Liver (tissue), 9 donors: ENCODE measurements around the gene TAF8. TPM values are rescaled to one million over a fixed set of nuclear protein-coding genes. Genes with fewer than 3 reads are reported as not detected.
"Not testable (repeated sequence)": the region's sequence is repeated elsewhere in the genome, so short reads cannot be mapped to it uniquely, and the experiment has no call there.

Source experiments
- DNase-seq: peaks from one replicate; pipeline ENCODE4 v3.0.0-alpha.2; 2017; ENCODE audit warnings: low spot score
- H3K27ac ChIP-seq, 2 donors: one replicate each; pipeline ENCODE4 v1.7.0; 2013; ENCODE audit warnings: inconsistent platforms in 2 of 2, low read length in 2 of 2, control low read depth in 1 of 2, low read depth in 1 of 2, mild to moderate bottlenecking in 1 of 2
- H3K27me3 ChIP-seq, 4 donors: one replicate each; pipeline versions ENCODE4 v1.6.1 to v1.7.0; 2013; ENCODE audit warnings: low read length in 3 of 4, inconsistent platforms in 1 of 4, mild to moderate bottlenecking in 1 of 4, moderate library complexity in 1 of 4; ENCODE audit not compliant: control insufficient read depth in 4 of 4, insufficient read depth in 4 of 4
- H3K36me3 ChIP-seq, 4 donors: one replicate each; pipeline versions ENCODE4 v1.6.1 to v1.7.0; 2013; ENCODE audit warnings: low read length in 3 of 4, mild to moderate bottlenecking in 3 of 4, low read depth in 1 of 4, moderate library complexity in 1 of 4; ENCODE audit not compliant: control insufficient read depth in 4 of 4, insufficient read depth in 3 of 4
- H3K4me1 ChIP-seq, 4 donors: one replicate each; pipeline versions ENCODE4 v1.6.1 to v1.7.0; 2013; ENCODE audit warnings: low read length in 3 of 4, mild to moderate bottlenecking in 3 of 4, moderate library complexity in 1 of 4; ENCODE audit not compliant: control insufficient read depth in 4 of 4, insufficient read depth in 4 of 4
- H3K4me3 ChIP-seq, 3 donors: one replicate each; pipeline versions ENCODE4 v1.6.1 to v1.7.0; 2013; ENCODE audit warnings: low read length in 3 of 3, control low read depth in 1 of 3, low read depth in 1 of 3, mild to moderate bottlenecking in 1 of 3
- H3K9ac ChIP-seq, 2 donors: one replicate each; pipeline ENCODE4 v1.7.0; 2013; ENCODE audit warnings: low read length in 2 of 2, mild to moderate bottlenecking in 2 of 2, moderate library complexity in 2 of 2, control low read depth in 1 of 2, low read depth in 1 of 2
- H3K9me3 ChIP-seq, 4 donors: one replicate each; pipeline versions ENCODE4 v1.6.1 to v1.7.0; 2013; ENCODE audit warnings: low read length in 3 of 4; ENCODE audit not compliant: control insufficient read depth in 4 of 4
- FOXA1 ChIP-seq: IDR thresholded peaks from 2 replicates; pipeline ENCODE4 v1.6.1; 2016; ENCODE audit warnings: antibody characterized with exemption
- FOXA2 ChIP-seq: IDR thresholded peaks from 2 replicates; pipeline ENCODE4 v1.6.1; 2016; ENCODE audit warnings: antibody characterized with exemption
- HNF4A ChIP-seq, 2 donors: conservative IDR thresholded peaks; 2 replicates each; pipeline ENCODE4 v1.6.1; 2016; ENCODE audit warnings: antibody characterized with exemption in 2 of 2, mild to moderate bottlenecking in 2 of 2
- HNF4G ChIP-seq: IDR thresholded peaks from 2 replicates; pipeline ENCODE4 v1.6.1; 2016; ENCODE audit warnings: antibody characterized with exemption
- JUND ChIP-seq, 2 donors: IDR thresholded peaks; 2 replicates each; pipeline ENCODE4 v1.6.1; 2016; ENCODE audit warnings: antibody characterized with exemption in 2 of 2
- RAD21 ChIP-seq, 2 donors: IDR thresholded peaks; 2 replicates each; pipeline ENCODE4 v1.6.1; 2016; ENCODE audit warnings: antibody characterized with exemption in 2 of 2, mild to moderate bottlenecking in 2 of 2
- RXRA ChIP-seq, 2 donors: IDR thresholded peaks; 2 replicates each; pipeline ENCODE4 v1.6.1; 2017 to 2018; ENCODE audit warnings: antibody characterized with exemption in 2 of 2, mild to moderate bottlenecking in 1 of 2
- SP1 ChIP-seq: IDR thresholded peaks from 2 replicates; pipeline ENCODE4 v1.6.1; 2018; ENCODE audit warnings: antibody characterized with exemption, mild to moderate bottlenecking
- TAF1 ChIP-seq: conservative IDR thresholded peaks from 2 replicates; pipeline ENCODE4 v1.6.1; 2016; ENCODE audit warnings: antibody characterized with exemption, mild to moderate bottlenecking
- WGBS: extraction: QIAGEN DNeasy Blood & Tissue Kit; methylation state at CpG from one replicate; pipeline ENCODE4 v1.1.7; 2013; 5-methylcytosine and 5-hydroxymethylcytosine counted together
- polyA plus RNA-seq, 2 donors: library from polyadenylated mRNA; stranded (reverse) in 1 of 2; unstranded in 1 of 2; fragments of 200-250 nt in 1 of 2; fragments of >200 nt in 1 of 2; fragmentation: Nextera tagmentation in 1 of 2; extraction: Ambion mirVana in 1 of 2; gene quantifications; one replicate each; pipeline versions ENCODE4 v1.2.1 to v1.2.3, GENCODE V29; 2013 to 2015
- total RNA-seq, 2 donors: library from RNA; depleted of rRNA; stranded (reverse); fragments of >200 nt; gene quantifications; one replicate each; pipeline ENCODE4 v1.2.3, GENCODE V29; 2014
- TF ChIP-seq, protein P1 (sequence below): IDR thresholded peaks from 2 replicates; pipeline ENCODE4 v1.6.1; 2016; ENCODE audit warnings: antibody characterized with exemption
- TF ChIP-seq, protein P2 (sequence below): IDR thresholded peaks from 2 replicates; pipeline ENCODE4 v1.6.1; 2016; ENCODE audit warnings: antibody characterized with exemption
- TF ChIP-seq, protein P3 (sequence below): fragments of 150-350 bp; IDR thresholded peaks from 2 replicates; pipeline ENCODE4 v1.5.1; 2017; ENCODE audit warnings: improper control_type of control experiment, low read depth, low read length; ENCODE audit not compliant: missing input control
- TF ChIP-seq, protein P4 (sequence below): IDR thresholded peaks from 2 replicates; pipeline ENCODE4 v1.6.1; 2016; ENCODE audit warnings: antibody characterized with exemption, mild to moderate bottlenecking
- donor health status: healthy.
- donor health status: healthy.
- donor health status: healthy.
- donor health status: healthy.
- donor health status: healthy.

TAF8 gene
- total and polyA plus RNA-seq, 4 donors, result 3.9 to 11.3 (median 7.4) TPM

DNA sequence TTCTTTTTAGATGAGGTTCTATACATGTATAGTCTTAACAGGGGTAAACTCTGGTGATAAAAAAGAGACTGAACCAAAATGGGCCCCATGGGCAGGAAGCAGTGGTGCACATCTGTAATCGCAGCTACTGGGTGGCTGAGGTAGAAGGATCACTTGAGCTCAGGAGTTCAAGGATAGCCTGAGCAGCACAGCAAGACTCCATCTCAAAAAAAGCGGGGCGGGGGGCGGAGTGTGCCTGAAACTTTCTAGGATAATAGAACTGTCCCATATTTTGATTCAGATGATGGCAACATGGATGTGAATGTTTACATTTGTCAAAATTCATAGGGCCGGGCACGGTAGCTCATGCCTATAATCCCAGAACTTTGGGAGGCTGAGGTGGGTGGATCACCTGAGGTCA is 48.8 kb upstream of the TAF8 start:
- WGBS, result 97% methylated on average over 6 of the region's 6 CpGs
- peaks cover 0 to 2% (median 0%) of the 10 kb centered on the region in 4 donors for H3K36me3 ChIP-seq
- TF ChIP-seq, protein P1, sequence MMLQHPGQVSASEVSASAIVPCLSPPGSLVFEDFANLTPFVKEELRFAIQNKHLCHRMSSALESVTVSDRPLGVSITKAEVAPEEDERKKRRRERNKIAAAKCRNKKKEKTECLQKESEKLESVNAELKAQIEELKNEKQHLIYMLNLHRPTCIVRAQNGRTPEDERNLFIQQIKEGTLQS, result no peak
- no peak for TF ChIP-seq SP1
- no peak for TF ChIP-seq RXRA (IDR thresholded peaks at IDR 0.05)
- no peak for TF ChIP-seq HNF4G
- no peak for TF ChIP-seq HNF4A (conservative IDR thresholded peaks at IDR 0.05)
- TF ChIP-seq, protein P2, sequence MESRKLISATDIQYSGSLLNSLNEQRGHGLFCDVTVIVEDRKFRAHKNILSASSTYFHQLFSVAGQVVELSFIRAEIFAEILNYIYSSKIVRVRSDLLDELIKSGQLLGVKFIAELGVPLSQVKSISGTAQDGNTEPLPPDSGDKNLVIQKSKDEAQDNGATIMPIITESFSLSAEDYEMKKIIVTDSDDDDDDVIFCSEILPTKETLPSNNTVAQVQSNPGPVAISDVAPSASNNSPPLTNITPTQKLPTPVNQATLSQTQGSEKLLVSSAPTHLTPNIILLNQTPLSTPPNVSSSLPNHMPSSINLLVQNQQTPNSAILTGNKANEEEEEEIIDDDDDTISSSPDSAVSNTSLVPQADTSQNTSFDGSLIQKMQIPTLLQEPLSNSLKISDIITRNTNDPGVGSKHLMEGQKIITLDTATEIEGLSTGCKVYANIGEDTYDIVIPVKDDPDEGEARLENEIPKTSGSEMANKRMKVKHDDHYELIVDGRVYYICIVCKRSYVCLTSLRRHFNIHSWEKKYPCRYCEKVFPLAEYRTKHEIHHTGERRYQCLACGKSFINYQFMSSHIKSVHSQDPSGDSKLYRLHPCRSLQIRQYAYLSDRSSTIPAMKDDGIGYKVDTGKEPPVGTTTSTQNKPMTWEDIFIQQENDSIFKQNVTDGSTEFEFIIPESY, result no peak
- TF ChIP-seq, protein P3, sequence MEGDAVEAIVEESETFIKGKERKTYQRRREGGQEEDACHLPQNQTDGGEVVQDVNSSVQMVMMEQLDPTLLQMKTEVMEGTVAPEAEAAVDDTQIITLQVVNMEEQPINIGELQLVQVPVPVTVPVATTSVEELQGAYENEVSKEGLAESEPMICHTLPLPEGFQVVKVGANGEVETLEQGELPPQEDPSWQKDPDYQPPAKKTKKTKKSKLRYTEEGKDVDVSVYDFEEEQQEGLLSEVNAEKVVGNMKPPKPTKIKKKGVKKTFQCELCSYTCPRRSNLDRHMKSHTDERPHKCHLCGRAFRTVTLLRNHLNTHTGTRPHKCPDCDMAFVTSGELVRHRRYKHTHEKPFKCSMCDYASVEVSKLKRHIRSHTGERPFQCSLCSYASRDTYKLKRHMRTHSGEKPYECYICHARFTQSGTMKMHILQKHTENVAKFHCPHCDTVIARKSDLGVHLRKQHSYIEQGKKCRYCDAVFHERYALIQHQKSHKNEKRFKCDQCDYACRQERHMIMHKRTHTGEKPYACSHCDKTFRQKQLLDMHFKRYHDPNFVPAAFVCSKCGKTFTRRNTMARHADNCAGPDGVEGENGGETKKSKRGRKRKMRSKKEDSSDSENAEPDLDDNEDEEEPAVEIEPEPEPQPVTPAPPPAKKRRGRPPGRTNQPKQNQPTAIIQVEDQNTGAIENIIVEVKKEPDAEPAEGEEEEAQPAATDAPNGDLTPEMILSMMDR, result no peak
- no peak for TF ChIP-seq FOXA2
- TF ChIP-seq TAF1, result no peak
- TF ChIP-seq FOXA1, result no peak
- no peak for TF ChIP-seq RAD21 (IDR thresholded peaks at IDR 0.05)
- no peak for TF ChIP-seq JUND (IDR thresholded peaks at IDR 0.05)
- TF ChIP-seq, protein P4, sequence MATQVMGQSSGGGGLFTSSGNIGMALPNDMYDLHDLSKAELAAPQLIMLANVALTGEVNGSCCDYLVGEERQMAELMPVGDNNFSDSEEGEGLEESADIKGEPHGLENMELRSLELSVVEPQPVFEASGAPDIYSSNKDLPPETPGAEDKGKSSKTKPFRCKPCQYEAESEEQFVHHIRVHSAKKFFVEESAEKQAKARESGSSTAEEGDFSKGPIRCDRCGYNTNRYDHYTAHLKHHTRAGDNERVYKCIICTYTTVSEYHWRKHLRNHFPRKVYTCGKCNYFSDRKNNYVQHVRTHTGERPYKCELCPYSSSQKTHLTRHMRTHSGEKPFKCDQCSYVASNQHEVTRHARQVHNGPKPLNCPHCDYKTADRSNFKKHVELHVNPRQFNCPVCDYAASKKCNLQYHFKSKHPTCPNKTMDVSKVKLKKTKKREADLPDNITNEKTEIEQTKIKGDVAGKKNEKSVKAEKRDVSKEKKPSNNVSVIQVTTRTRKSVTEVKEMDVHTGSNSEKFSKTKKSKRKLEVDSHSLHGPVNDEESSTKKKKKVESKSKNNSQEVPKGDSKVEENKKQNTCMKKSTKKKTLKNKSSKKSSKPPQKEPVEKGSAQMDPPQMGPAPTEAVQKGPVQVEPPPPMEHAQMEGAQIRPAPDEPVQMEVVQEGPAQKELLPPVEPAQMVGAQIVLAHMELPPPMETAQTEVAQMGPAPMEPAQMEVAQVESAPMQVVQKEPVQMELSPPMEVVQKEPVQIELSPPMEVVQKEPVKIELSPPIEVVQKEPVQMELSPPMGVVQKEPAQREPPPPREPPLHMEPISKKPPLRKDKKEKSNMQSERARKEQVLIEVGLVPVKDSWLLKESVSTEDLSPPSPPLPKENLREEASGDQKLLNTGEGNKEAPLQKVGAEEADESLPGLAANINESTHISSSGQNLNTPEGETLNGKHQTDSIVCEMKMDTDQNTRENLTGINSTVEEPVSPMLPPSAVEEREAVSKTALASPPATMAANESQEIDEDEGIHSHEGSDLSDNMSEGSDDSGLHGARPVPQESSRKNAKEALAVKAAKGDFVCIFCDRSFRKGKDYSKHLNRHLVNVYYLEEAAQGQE, result no peak

DNA sequence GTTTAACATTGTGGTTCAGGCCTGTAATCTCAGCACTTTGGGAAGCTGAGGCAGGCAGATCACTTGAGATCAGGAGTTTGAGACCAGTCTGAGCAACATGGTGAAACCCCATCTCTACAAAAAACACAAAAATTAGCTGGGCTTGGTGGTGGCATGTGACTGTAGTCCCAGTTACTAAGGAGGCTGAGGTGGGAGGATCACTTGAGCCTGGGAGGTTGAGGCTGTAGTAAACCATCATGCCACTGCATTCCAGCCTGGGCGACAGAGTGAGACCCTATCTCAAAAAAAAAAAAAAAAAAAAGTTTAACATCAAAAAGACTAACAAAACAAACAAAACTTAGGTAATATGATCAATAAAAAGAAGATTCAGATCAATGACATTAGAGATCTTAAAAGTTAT is 46.7 kb upstream of the TAF8 start:
- H3K4me1 ChIP-seq, H3K36me3 ChIP-seq, H3K9ac ChIP-seq, H3K27me3 ChIP-seq, DNase-seq, H3K27ac ChIP-seq, H3K9me3 ChIP-seq, H3K4me3 ChIP-seq: not testable (repeated sequence)
- 100% methylated on average over 1 of the region's 1 CpG for WGBS

More for the DNA sequence above, 48.8 kb upstream of the TAF8 start:
- H3K9ac ChIP-seq, result no peak overlapping the region
- H3K27me3 ChIP-seq, result no peaks in the 10 kb centered on the region
- no peak for DNase-seq
- H3K27ac ChIP-seq, result no peak overlapping the region
- H3K4me3 ChIP-seq, result no peak overlapping the region
- H3K4me1 ChIP-seq, result no peaks in the 10 kb centered on the region
- no peaks in the 10 kb centered on the region for H3K9me3 ChIP-seq
